ENCODE results near the gene UTP14A.

Gene UTP14A

DNA sequence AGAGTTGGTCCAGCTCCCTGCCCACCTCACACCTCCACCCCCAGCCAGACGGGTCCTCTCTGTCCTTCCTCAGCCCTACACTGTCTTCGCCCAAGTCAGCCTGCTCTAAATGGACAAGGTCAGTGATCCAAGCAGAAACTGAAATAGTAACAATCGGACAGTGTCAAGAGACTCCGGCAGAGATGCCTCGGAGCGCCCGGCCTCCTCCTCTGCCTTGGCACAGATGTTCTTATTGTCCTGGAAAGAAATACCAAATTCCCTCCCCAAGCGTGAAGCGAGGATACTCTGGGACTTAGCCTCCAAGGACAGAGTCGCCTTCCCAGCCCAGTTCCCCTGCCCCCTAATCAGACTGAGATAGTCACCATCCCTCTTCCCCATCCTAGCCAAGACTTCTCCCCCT lies 28.5 kb downstream of the UTP14A start:
- Histone ChIP-seq H3K27ac (ENCODE audit: low read depth, low read length) (no peak overlapping the region), H3K79me2 (ENCODE audit: control insufficient read depth, insufficient read depth, low read length) (no peaks in the 10 kb centered on the region), H3K56ac (ENCODE audit: low read length) (no peak overlapping the region), H3K79me1 (ENCODE audit: low read length) (no peaks in the 10 kb centered on the region), H3K23ac (ENCODE audit: low read length) (no peak overlapping the region), H2BK15ac (replicated peaks; ENCODE audit: low read depth) (no peak overlapping the region), H2BK120ac (ENCODE audit: low read depth, low read length) (no peak overlapping the region), H3K4ac (ENCODE audit: low read depth, low read length) (no peak overlapping the region), H3K4me2 (ENCODE audit: low read length) (no peak overlapping the region), H2BK5ac (ENCODE audit: low read length) (no peak overlapping the region), H4K5ac (ENCODE audit: low read length) (no peak overlapping the region), H2AK5ac (ENCODE audit: low read length) (no peak overlapping the region), H3K4me1 (ENCODE audit: control insufficient read depth, low read depth, low read length) (no peaks in the 10 kb centered on the region), H3K18ac (ENCODE audit: low read length) (no peak overlapping the region), H3K9ac (ENCODE audit: low read length) (no peak overlapping the region), H3K27me3 (ENCODE audit: insufficient read depth, low read length, poor library complexity) (peaks cover 20% of the 10 kb centered on the region), H3K4me3 (ENCODE audit: low read length) (no peak overlapping the region), H4K8ac (ENCODE audit: low read depth, low read length) (no peak overlapping the region), H3K36me3 (ENCODE audit: control insufficient read depth, insufficient read depth, low read length) (no peaks in the 10 kb centered on the region)
- no peak for DNase-seq
- WGBS (ENCODE audit: extremely low coverage, insufficient coverage, low lambda C conversion rate) = no CpG with 5 or more reads among the region's 10 CpGs

- Histone ChIP-seq H3K18ac (ENCODE audit: low read length) (no peak overlapping the region), H4K8ac (ENCODE audit: low read depth, low read length) (no peak overlapping the region), H3K23ac (ENCODE audit: low read length) (no peak overlapping the region), H3K27ac (ENCODE audit: low read depth, low read length) (no peak overlapping the region), H2BK120ac (ENCODE audit: low read depth, low read length) (no peak overlapping the region), H2AK5ac (ENCODE audit: low read length) (no peak overlapping the region), H3K36me3 (ENCODE audit: control insufficient read depth, insufficient read depth, low read length) (no peaks in the 10 kb centered on the region), H3K4ac (ENCODE audit: low read depth, low read length) (no peak overlapping the region), H4K5ac (ENCODE audit: low read length) (no peak overlapping the region), H3K79me2 (ENCODE audit: control insufficient read depth, insufficient read depth, low read length) (no peaks in the 10 kb centered on the region), H3K4me2 (ENCODE audit: low read length) (no peak overlapping the region), H3K79me1 (ENCODE audit: low read length) (no peaks in the 10 kb centered on the region), H2BK15ac (replicated peaks; ENCODE audit: low read depth) (no peak overlapping the region), H3K9ac (ENCODE audit: low read length) (no peak overlapping the region), H3K4me3 (ENCODE audit: low read length) (no peak overlapping the region), H3K56ac (ENCODE audit: low read length) (no peak overlapping the region), H2BK5ac (ENCODE audit: low read length) (no peak overlapping the region), H3K4me1 (ENCODE audit: control insufficient read depth, low read depth, low read length) (no peaks in the 10 kb centered on the region), H3K27me3 (ENCODE audit: insufficient read depth, low read length, poor library complexity) (peaks cover 20% of the 10 kb centered on the region)
- no CpG with 5 or more reads among the region's 5 CpGs for WGBS (ENCODE audit: extremely low coverage, insufficient coverage, low lambda C conversion rate)
- no peak for DNase-seq
Measured at GRCh38 chrX:129934952-129935351, 29.0 kb downstream of the UTP14A start.

- Histone ChIP-seq H3K4me1 (ENCODE audit: control insufficient read depth, low read depth, low read length) (no peaks in the 10 kb centered on the region), H3K36me3 (ENCODE audit: control insufficient read depth, insufficient read depth, low read length) (no peaks in the 10 kb centered on the region), H2BK15ac (replicated peaks; ENCODE audit: low read depth) (no peak overlapping the region), H3K4me3 (ENCODE audit: low read length) (no peak overlapping the region), H3K56ac (ENCODE audit: low read length) (no peak overlapping the region), H2BK5ac (ENCODE audit: low read length) (no peak overlapping the region), H3K23ac (ENCODE audit: low read length) (no peak overlapping the region), H3K79me2 (ENCODE audit: control insufficient read depth, insufficient read depth, low read length) (no peaks in the 10 kb centered on the region), H4K8ac (ENCODE audit: low read depth, low read length) (no peak overlapping the region), H2BK120ac (ENCODE audit: low read depth, low read length) (no peak overlapping the region), H4K5ac (ENCODE audit: low read length) (no peak overlapping the region), H3K79me1 (ENCODE audit: low read length) (no peaks in the 10 kb centered on the region), H3K9ac (ENCODE audit: low read length) (no peak overlapping the region), H3K27me3 (ENCODE audit: insufficient read depth, low read length, poor library complexity) (peaks cover 19% of the 10 kb centered on the region), H3K4me2 (ENCODE audit: low read length) (no peak overlapping the region), H3K4ac (ENCODE audit: low read depth, low read length) (no peak overlapping the region), H3K18ac (ENCODE audit: low read length) (no peak overlapping the region), H3K27ac (ENCODE audit: low read depth, low read length) (no peak overlapping the region), H2AK5ac (ENCODE audit: low read length) (no peak overlapping the region)
- no CpG with 5 or more reads among the region's 4 CpGs for WGBS (ENCODE audit: extremely low coverage, insufficient coverage, low lambda C conversion rate)
- no peak for DNase-seq
Measured at GRCh38 chrX:129938081-129938480, 32.1 kb downstream of the UTP14A start.

GRCh38 chrX:129939986-129940385 lies 34.0 kb downstream of the UTP14A start:
- Histone ChIP-seq H3K4ac (ENCODE audit: low read depth, low read length) (no peak overlapping the region), H3K27ac (ENCODE audit: low read depth, low read length) (no peak overlapping the region), H3K79me1 (ENCODE audit: low read length) (no peaks in the 10 kb centered on the region), H3K23ac (ENCODE audit: low read length) (no peak overlapping the region), H3K56ac (ENCODE audit: low read length) (no peak overlapping the region), H3K4me2 (ENCODE audit: low read length) (no peak overlapping the region), H4K5ac (ENCODE audit: low read length) (no peak overlapping the region), H3K9ac (ENCODE audit: low read length) (no peak overlapping the region), H2BK120ac (ENCODE audit: low read depth, low read length) (no peak overlapping the region), H4K8ac (ENCODE audit: low read depth, low read length) (no peak overlapping the region), H2BK15ac (replicated peaks; ENCODE audit: low read depth) (no peak overlapping the region), H3K79me2 (ENCODE audit: control insufficient read depth, insufficient read depth, low read length) (no peaks in the 10 kb centered on the region), H2BK5ac (ENCODE audit: low read length) (no peak overlapping the region), H3K4me3 (ENCODE audit: low read length) (no peak overlapping the region), H3K36me3 (ENCODE audit: control insufficient read depth, insufficient read depth, low read length) (no peaks in the 10 kb centered on the region), H3K18ac (ENCODE audit: low read length) (no peak overlapping the region), H3K4me1 (ENCODE audit: control insufficient read depth, low read depth, low read length) (no peaks in the 10 kb centered on the region), H3K27me3 (ENCODE audit: insufficient read depth, low read length, poor library complexity) (peaks cover 3% of the 10 kb centered on the region), H2AK5ac (ENCODE audit: low read length) (no peak overlapping the region)
- WGBS (ENCODE audit: extremely low coverage, insufficient coverage, low lambda C conversion rate) = no CpG with 5 or more reads among the region's 8 CpGs
- no peak for DNase-seq

DNA sequence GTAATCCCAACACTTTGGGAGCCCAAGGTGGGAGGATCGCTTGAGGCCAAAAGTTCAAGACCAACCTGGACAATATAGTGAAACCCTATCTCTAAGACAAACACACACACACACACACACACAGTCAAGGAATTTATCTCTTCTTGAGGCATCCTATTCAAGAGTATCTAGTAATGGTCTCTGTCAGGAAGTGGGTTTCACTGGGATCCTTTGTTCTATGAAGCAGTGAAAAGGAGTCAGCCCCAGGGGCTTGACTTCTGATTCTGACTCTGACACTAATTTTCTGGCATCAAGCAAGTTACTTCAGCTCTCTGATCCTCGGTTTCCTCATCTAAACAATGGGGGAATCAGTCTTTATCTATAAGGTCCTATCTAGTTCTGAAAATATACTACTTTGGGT lies 34.8 kb downstream of the UTP14A start:
- Histone ChIP-seq H3K56ac (ENCODE audit: low read length) (no peak overlapping the region), H3K4me1 (ENCODE audit: control insufficient read depth, low read depth, low read length) (no peaks in the 10 kb centered on the region), H3K27ac (ENCODE audit: low read depth, low read length) (no peak overlapping the region), H4K5ac (ENCODE audit: low read length) (no peak overlapping the region), H3K27me3 (ENCODE audit: insufficient read depth, low read length, poor library complexity) (peaks cover 2% of the 10 kb centered on the region), H3K79me2 (ENCODE audit: control insufficient read depth, insufficient read depth, low read length) (no peaks in the 10 kb centered on the region), H3K9ac (ENCODE audit: low read length) (no peak overlapping the region), H4K8ac (ENCODE audit: low read depth, low read length) (no peak overlapping the region), H3K23ac (ENCODE audit: low read length) (no peak overlapping the region), H3K4ac (ENCODE audit: low read depth, low read length) (no peak overlapping the region), H2BK120ac (ENCODE audit: low read depth, low read length) (no peak overlapping the region), H3K4me2 (ENCODE audit: low read length) (no peak overlapping the region), H2BK5ac (ENCODE audit: low read length) (no peak overlapping the region), H3K79me1 (ENCODE audit: low read length) (no peaks in the 10 kb centered on the region), H2BK15ac (replicated peaks; ENCODE audit: low read depth) (no peak overlapping the region), H3K36me3 (ENCODE audit: control insufficient read depth, insufficient read depth, low read length) (no peaks in the 10 kb centered on the region), H3K4me3 (ENCODE audit: low read length) (no peak overlapping the region), H2AK5ac (ENCODE audit: low read length) (no peak overlapping the region), H3K18ac (ENCODE audit: low read length) (no peak overlapping the region)
- no peak for DNase-seq
- no CpG with 5 or more reads among the region's 2 CpGs for WGBS (ENCODE audit: extremely low coverage, insufficient coverage, low lambda C conversion rate)

GRCh38 chrX:129945131-129945530 lies 39.2 kb downstream of the UTP14A start:
- Histone ChIP-seq H3K18ac (ENCODE audit: low read length) (no peak overlapping the region), H3K56ac (ENCODE audit: low read length) (no peak overlapping the region), H3K27me3 (ENCODE audit: insufficient read depth, low read length, poor library complexity) (no peaks in the 10 kb centered on the region)

More at GRCh38 chrX:129945131-129945530, 39.2 kb downstream of the UTP14A start:
- H3K23ac ChIP-seq (ENCODE audit: low read length) = no peak overlapping the region
- no peak overlapping the region for H2BK5ac ChIP-seq (ENCODE audit: low read length)
- no peak overlapping the region for H3K4ac ChIP-seq (ENCODE audit: low read depth, low read length)
- no peak overlapping the region for H2AK5ac ChIP-seq (ENCODE audit: low read length)
- no peaks in the 10 kb centered on the region for H3K36me3 ChIP-seq (ENCODE audit: control insufficient read depth, insufficient read depth, low read length)
- DNase-seq = no peak
- H2BK15ac ChIP-seq (replicated peaks; ENCODE audit: low read depth) = no peak overlapping the region
- H3K4me2 ChIP-seq (ENCODE audit: low read length) = no peak overlapping the region
- no CpG with 5 or more reads among the region's 1 CpG for WGBS (ENCODE audit: extremely low coverage, insufficient coverage, low lambda C conversion rate)
- H2BK120ac ChIP-seq (ENCODE audit: low read depth, low read length) = no peak overlapping the region
- H3K9ac ChIP-seq (ENCODE audit: low read length) = no peak overlapping the region
- H3K4me3 ChIP-seq (ENCODE audit: low read length) = no peak overlapping the region
- no peak overlapping the region for H4K8ac ChIP-seq (ENCODE audit: low read depth, low read length)
- no peak overlapping the region for H3K27ac ChIP-seq (ENCODE audit: low read depth, low read length)
- no peak overlapping the region for H4K5ac ChIP-seq (ENCODE audit: low read length)
- no peaks in the 10 kb centered on the region for H3K4me1 ChIP-seq (ENCODE audit: control insufficient read depth, low read depth, low read length)
- no peaks in the 10 kb centered on the region for H3K79me2 ChIP-seq (ENCODE audit: control insufficient read depth, insufficient read depth, low read length)
- H3K79me1 ChIP-seq (ENCODE audit: low read length) = no peaks in the 10 kb centered on the region

Data from mesendoderm (in vitro differentiated cells).